ENCODE data around the gene RANGAP1.

RANGAP1 gene

DNA sequence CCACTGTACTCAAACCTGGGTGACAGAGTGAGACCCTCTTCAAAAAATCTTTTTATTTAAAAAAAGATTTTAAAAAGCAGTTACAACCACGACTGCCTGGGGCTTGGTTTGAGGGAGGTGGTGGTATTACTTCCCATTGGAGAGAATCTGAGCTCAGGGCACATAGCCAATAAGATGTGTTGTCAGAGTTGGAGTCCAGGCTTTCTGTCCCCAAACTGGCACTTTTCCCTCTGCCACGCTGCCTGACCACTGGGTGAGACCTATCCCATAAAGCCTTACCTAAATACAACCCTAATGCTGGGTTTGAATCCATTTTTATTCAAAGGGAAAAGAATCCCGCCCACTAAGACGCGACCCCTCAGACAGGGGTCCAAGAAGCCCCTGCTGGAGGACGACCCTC, 56.8 kb downstream of the RANGAP1 start:
- TF ChIP-seq POLR2AphosphoS5 (IDR thresholded peaks at IDR 0.05; ENCODE audit: low read depth, low read length) (no peak), TAF1 (IDR thresholded peaks at IDR 0.05; ENCODE audit: borderline replicate concordance, low read depth, low read length) (no peak), POLR2A (IDR thresholded peaks at IDR 0.05; ENCODE audit: low read depth, low read length) (no peak)
- FAIRE-seq: no peak

DNA sequence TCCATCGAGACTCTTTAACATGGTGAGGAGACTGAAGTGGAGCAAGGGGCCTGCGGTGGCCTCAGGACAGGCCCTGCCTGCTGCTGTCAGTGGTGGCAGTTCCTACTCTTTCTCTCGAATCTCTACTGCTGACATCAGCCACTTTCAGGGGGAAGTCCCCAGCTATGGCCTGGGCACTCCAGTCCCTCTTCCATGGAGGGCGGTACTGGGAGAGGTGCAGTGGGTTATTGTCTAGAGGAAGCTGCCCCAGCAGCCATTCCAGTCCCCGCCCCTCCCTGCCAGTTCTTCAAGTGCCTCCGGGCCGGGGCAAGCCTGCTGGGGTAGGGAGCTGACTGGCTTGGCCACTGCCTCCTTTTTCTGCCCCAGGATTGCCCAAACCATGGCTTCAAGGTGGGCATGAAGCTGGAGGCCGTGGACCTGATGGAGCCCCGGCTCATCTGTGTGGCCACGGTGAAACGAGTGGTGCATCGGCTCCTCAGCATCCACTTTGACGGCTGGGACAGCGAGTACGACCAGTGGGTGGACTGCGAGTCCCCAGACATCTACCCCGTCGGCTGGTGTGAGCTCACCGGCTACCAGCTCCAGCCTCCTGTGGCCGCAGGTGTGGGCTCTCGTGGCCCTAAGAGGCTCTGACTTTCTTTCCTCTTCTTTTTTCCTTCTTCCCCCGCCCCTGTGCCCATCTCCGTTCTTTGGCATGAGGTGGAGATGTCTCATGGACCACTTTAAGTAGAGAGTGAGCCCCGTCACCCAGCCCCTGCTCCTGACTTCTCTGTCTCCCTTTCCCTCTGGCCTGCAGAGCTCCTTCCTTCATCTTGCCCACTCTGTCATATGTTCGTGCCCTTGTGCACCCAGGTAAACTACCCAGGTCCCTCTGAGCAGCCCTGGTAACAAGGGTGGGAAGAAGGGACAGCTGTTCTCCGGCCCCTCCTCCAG, 59.0 kb downstream of the RANGAP1 start:
- no peak for TF ChIP-seq POLR2A (IDR thresholded peaks at IDR 0.05; ENCODE audit: low read depth, low read length)
- TF ChIP-seq TAF1 (IDR thresholded peaks at IDR 0.05; ENCODE audit: borderline replicate concordance, low read depth, low read length): no peak
- no peak for TF ChIP-seq POLR2AphosphoS5 (IDR thresholded peaks at IDR 0.05; ENCODE audit: low read depth, low read length)
- DNase-seq (ENCODE audit: insufficient read length): peak; percentile 9
- no peak for FAIRE-seq

More for the DNA sequence above, 56.8 kb downstream of the RANGAP1 start:
- DNase-seq (ENCODE audit: insufficient read length): no peak

DNA sequence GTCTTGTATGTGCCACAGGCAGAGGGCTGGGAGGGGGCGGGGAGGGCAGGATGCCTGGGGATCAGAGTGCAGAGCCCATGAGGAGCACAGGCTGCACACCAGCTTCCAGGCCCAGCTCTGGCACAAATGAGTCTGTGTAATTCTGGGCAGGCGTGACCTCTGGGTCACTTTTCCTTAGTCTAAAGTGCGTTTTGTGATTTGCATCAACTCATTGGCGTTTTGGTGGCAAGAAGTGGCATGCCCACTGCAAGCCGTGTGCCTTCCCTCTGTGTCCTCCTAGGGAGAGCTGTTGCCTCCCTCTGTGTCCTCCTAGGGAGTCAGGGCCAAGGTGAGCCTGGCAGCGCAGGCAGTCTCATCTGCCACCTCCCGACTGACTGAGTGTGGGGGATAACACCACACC, 62.5 kb downstream of the RANGAP1 start:
- no peak for DNase-seq (ENCODE audit: insufficient read length)
- no peak for FAIRE-seq
- TF ChIP-seq POLR2A (IDR thresholded peaks at IDR 0.05; ENCODE audit: low read depth, low read length) (no peak), POLR2AphosphoS5 (IDR thresholded peaks at IDR 0.05; ENCODE audit: low read depth, low read length) (no peak), TAF1 (IDR thresholded peaks at IDR 0.05; ENCODE audit: borderline replicate concordance, low read depth, low read length) (no peak)

DNA sequence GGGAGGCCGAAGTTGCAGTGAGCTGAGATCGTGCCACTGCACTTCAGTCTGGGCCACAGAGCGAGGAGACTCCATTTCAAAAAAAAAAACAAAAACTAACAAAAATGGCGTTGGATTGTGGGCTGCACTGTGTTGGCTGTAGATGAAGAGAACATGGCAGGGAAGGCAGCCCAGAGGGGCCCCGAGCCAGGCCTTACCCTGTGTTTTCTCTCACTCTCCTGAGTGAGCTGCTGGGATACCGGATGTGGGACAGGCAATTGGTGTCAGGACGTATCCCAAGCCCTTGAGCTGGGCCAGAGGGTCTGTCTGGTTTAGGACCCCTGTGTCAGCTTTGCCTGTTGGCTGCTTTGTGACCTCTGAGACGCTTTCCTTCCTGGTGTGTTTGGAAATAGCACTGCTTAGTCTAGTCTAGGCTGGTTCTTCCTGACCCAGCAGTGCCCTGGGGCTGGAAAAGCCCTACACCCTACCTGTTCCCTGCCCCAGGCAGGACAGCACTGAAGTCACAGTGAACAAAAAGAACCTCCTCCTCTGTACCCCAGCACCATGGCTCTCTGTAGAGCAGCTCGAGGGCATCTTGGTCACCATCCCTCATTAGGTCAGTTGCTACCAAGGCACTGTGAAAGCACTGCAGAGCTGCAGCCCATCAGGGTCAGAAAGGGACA, 63.0 kb downstream of the RANGAP1 start:
- FAIRE-seq (no peak), DNase-seq (ENCODE audit: insufficient read length) (no peak)
- TF ChIP-seq TAF1 (IDR thresholded peaks at IDR 0.05; ENCODE audit: borderline replicate concordance, low read depth, low read length) (no peak), POLR2AphosphoS5 (IDR thresholded peaks at IDR 0.05; ENCODE audit: low read depth, low read length) (no peak)

DNA sequence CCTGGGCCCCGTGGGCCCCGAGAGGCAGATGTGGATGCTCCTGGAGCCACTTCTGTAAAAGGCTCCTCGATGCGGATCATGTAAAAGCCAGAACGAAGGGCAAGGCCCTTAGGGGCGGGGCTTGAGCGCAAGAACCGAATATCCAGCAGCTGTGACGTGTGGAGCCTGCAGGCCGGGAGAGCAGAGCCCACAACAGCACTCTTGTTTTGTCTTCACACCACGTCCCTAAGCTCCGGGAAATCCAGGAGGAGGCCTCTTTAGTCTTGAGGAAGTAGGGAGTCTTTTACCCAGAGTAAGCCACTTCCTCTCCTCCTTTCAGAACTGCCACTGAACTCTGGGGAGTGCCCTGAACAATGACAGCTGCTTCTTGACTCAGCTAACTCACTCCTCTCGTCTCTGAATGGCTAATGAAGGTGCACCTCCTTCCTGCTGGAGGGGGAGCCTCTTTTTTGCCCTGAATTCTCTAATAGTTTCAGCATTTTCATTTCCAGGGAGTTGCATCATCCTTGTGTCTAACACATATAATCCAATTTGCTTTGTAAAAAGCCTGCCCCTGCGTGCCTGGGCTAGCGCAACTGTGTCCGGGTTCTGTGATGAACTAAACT, 68.3 kb downstream of the RANGAP1 start:
- FAIRE-seq (peak; percentile 42), DNase-seq (ENCODE audit: insufficient read length) (peak; percentile 56)
- TF ChIP-seq TAF1 (IDR thresholded peaks at IDR 0.05; ENCODE audit: borderline replicate concordance, low read depth, low read length) (no peak), POLR2AphosphoS5 (IDR thresholded peaks at IDR 0.05; ENCODE audit: low read depth, low read length) (no peak), POLR2A (IDR thresholded peaks at IDR 0.05; ENCODE audit: low read depth, low read length) (no peak)

DNA sequence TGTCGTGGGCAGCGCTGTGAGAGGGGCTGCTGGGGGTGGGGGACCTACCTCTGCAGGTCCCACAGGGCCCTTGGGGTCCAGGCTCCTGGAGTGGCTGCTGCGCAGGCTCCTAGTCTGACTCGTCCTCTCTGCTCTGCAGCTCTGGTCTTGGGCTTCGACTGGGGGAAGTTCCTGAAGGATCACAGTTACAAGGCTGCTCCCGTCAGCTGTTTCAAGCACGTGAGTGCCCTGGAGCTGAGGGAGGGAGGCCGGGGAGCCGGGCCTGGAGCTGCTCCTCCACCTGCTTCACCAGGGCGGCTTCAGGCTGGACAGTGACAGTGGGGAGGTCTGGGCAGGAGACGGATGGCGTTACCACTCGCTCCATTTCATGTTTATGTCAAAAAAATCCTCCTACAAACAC, 69.0 kb downstream of the RANGAP1 start:
- FAIRE-seq (no peak), DNase-seq (ENCODE audit: insufficient read length) (no peak)
- TF ChIP-seq TAF1 (IDR thresholded peaks at IDR 0.05; ENCODE audit: borderline replicate concordance, low read depth, low read length): no peak
- TF ChIP-seq POLR2AphosphoS5 (IDR thresholded peaks at IDR 0.05; ENCODE audit: low read depth, low read length): no peak
- TF ChIP-seq POLR2A (IDR thresholded peaks at IDR 0.05; ENCODE audit: low read depth, low read length): no peak

DNA sequence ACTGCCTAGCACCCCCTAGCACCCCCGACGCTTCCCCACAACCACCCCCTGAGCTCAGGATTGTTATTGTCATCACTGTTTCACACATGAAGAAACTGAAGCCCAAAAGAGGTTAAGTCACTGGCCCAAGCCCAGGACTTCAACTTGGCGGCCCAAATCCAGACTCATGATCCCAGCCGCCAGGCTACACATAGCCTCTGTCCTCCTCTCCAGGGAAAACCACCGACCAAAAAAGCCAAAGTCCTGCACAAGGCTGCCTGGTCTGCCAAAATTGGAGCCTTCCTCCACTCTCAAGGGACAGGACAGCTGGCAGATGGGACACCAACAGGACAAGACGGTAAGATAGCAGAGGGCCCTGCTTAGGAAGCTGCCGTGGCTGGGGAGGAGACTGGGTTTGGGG, 70.1 kb downstream of the RANGAP1 start:
- FAIRE-seq (no peak), DNase-seq (ENCODE audit: insufficient read length) (no peak)
- TF ChIP-seq POLR2AphosphoS5 (IDR thresholded peaks at IDR 0.05; ENCODE audit: low read depth, low read length) (no peak), TAF1 (IDR thresholded peaks at IDR 0.05; ENCODE audit: borderline replicate concordance, low read depth, low read length) (no peak), POLR2A (IDR thresholded peaks at IDR 0.05; ENCODE audit: low read depth, low read length) (no peak)

DNA sequence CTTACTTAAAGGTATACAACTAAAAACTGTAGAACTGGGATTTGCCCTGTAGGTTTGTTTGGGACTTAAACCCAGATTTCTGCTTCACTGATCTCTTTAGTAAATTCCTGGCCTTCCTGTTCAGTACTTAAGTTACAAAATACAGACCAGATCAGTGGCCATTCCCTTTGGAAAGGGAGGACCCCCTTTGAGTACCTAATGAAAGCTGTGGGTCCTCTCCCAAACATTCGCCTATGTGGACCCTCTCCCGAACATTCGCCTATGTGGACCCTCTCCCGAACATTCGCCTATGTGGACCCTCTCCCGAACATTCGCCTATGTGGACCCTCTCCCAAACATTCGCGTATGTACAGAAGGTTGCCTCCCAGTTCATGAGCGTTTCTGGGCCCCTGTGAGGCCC, 70.6 kb downstream of the RANGAP1 start:
- no peak for FAIRE-seq
- no peak for TF ChIP-seq POLR2A (IDR thresholded peaks at IDR 0.05; ENCODE audit: low read depth, low read length)
- TF ChIP-seq POLR2AphosphoS5 (IDR thresholded peaks at IDR 0.05; ENCODE audit: low read depth, low read length): no peak
- no peak for TF ChIP-seq TAF1 (IDR thresholded peaks at IDR 0.05; ENCODE audit: borderline replicate concordance, low read depth, low read length)
- no peak for DNase-seq (ENCODE audit: insufficient read length)

DNA sequence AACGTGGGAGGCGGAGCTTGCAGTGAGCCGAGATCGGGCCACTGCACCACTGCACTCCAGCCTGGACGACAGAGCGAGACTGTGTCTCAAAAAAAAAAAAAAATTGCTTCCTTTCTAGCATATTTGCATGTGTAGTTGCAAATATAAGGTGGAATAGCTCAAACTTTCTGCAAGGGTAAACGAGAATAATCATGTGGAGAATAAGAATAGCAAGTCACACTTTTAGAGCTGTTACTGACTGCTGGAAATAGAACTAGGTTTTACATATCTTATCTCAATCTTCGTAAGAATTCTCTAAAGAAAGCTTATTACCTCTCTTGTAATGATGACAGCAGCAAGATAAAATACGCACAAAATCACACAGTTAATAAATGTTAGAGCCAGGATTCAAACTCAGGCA, 79.3 kb downstream of the RANGAP1 start:
- FAIRE-seq: no peak
- no peak for TF ChIP-seq POLR2A (IDR thresholded peaks at IDR 0.05; ENCODE audit: low read depth, low read length)
- no peak for DNase-seq (ENCODE audit: insufficient read length)

DNA sequence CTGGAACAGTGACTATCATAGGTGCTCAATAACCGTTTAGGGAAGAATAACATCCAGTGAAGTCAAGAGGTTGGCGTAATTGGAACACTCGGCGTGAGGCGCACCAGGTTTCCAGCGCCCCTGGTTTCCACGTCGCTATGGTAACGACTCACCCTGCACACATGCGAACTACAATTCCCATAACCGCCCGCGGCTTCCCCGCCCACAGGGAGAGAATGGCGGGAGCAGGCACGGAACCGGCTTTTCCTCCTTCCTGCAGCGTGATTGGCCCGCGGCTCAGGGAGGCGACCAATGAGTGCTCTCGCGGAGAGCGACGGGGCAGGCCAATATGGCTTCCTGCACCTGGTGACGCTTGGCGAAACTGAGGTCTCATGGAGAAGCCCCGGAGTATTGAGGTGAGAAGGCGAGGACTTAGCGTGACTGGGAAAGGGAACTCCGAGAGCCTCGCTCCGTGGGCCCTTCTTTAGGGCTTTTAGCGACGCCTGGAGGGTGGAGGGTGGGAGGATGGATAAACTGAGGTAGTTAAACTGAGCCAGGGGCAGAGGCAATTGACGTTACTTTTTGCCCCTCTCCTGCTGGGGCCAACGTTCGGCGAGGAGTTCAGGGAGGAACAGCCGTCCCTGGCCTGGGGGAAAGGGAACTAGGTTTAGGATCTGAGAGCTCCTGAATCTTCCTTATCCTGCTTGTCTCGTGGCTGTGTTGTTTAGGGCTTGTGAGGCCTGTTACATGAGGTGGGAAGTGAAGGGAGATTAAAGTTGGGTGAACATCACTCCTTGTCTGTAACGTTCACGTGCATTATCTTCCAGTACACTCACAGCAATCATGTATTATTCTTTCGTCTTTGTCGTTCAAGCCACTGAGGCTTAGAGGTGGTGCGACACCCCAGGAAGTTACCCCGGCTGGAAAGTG, 80.7 kb downstream of the RANGAP1 start, which contains the start of gene L3MBTL2:
Gene L3MBTL2, plus strand, starts transcription at position 321 of the 909 bp plus-strand sequence. Its CDS starts 51 bp downstream, at position 372.
- DNase-seq (ENCODE audit: insufficient read length) (peak; percentile 99), FAIRE-seq (peak; percentile 99)
- TF ChIP-seq POLR2A (IDR thresholded peaks at IDR 0.05; ENCODE audit: low read depth, low read length) (peak; percentile 87), TAF1 (IDR thresholded peaks at IDR 0.05; ENCODE audit: borderline replicate concordance, low read depth, low read length) (peak; percentile 81; the same call in 1 of the 2 replicates), POLR2AphosphoS5 (IDR thresholded peaks at IDR 0.05; ENCODE audit: low read depth, low read length) (peak; percentile 86)

DNA sequence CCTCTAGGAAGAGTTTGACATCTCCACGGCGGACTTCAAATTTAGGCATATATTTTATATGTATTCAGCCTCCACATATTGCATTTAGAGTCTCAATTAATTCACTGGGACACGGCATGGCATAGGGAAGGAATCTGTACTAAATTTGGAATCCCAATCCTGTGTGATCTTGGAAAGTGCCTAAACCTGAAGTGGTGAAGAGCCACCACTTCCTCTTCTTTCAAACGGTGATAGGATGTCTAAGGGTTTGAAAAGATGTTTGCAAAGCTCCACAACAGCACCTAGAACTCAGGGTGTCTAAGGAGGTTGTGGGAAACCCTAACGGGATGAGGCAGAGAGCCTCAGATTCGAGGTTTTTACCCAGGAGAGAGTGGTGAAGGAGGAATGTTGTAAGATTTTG, 81.9 kb downstream of the RANGAP1 start:
- FAIRE-seq: no peak
- no peak for TF ChIP-seq TAF1 (IDR thresholded peaks at IDR 0.05; ENCODE audit: borderline replicate concordance, low read depth, low read length)
- no peak for TF ChIP-seq POLR2A (IDR thresholded peaks at IDR 0.05; ENCODE audit: low read depth, low read length)
- no peak for TF ChIP-seq POLR2AphosphoS5 (IDR thresholded peaks at IDR 0.05; ENCODE audit: low read depth, low read length)
- DNase-seq (ENCODE audit: insufficient read length): no peak

Data from GM12892 (cell line).